Measurements from ENCODE around the gene DENND1A.

The DENND1A gene

DNA sequence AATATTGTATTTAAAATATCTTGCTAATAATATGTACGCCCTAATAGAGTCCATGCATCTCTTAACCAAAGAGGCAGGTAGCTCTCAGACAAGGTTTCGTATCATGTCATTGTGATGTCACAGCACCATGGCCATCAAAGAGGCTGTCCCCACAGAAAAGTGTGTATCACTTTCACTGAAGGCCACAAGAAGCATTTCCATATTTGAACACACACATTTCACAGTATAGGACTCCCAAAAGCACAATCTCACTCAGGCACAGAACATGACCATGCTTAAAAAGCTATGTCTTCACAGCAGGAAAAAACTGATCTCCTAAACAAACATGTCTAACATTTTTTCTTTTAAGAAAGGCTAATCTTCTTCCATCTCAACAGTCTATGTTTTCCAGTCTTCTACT is 133.8 kb downstream of the DENND1A start:
- no peak for DNase-seq (ENCODE audit: low spot score)

GRCh38 chr9:123795336-123795735 is 134.6 kb downstream of the DENND1A start:
- in situ Hi-C loops (cut with MboI; ENCODE audit: low sequenced_read_pairs, unreplicated experiment), result no loop called here
- DNase-seq (ENCODE audit: low spot score), result no peak
- TF ChIP-seq, protein P1, sequence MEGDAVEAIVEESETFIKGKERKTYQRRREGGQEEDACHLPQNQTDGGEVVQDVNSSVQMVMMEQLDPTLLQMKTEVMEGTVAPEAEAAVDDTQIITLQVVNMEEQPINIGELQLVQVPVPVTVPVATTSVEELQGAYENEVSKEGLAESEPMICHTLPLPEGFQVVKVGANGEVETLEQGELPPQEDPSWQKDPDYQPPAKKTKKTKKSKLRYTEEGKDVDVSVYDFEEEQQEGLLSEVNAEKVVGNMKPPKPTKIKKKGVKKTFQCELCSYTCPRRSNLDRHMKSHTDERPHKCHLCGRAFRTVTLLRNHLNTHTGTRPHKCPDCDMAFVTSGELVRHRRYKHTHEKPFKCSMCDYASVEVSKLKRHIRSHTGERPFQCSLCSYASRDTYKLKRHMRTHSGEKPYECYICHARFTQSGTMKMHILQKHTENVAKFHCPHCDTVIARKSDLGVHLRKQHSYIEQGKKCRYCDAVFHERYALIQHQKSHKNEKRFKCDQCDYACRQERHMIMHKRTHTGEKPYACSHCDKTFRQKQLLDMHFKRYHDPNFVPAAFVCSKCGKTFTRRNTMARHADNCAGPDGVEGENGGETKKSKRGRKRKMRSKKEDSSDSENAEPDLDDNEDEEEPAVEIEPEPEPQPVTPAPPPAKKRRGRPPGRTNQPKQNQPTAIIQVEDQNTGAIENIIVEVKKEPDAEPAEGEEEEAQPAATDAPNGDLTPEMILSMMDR (IDR thresholded peaks at IDR 0.05; ENCODE audit: borderline replicate concordance, control extremely low read depth, extremely low read depth, insufficient read depth, missing control alignments), result no peak

More for the DNA sequence above, 133.8 kb downstream of the DENND1A start:
- TF ChIP-seq, protein P1 (IDR thresholded peaks at IDR 0.05; ENCODE audit: borderline replicate concordance, control extremely low read depth, extremely low read depth, insufficient read depth, missing control alignments), result no peak
- in situ Hi-C loops (cut with MboI; ENCODE audit: low sequenced_read_pairs, unreplicated experiment), result no loop called here

DNA sequence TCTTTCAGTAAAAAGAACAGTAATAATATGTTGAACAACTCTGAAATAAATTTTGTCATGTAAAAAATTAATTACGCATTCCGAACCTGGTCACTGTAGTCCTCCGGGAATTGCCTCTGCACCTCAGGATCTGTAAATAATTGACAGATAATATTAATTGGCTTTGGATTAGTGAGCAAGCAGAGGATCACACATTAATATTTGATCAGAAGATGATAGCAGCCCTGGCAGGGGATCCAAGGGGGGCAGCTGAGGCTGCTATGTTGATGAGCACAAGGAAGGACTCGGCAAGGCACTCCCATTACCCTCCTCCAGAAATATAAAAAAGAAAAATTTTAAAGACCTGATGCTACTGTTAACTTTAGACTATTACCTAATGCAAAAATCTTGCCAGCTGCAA is 137.4 kb downstream of the DENND1A start:
- in situ Hi-C loops (cut with MboI; ENCODE audit: low sequenced_read_pairs, unreplicated experiment), result no loop called here
- no peak for DNase-seq (ENCODE audit: low spot score)

GRCh38 chr9:123789554-123790292 is 140.2 kb downstream of the DENND1A start:
- TF ChIP-seq, protein P1 (IDR thresholded peaks at IDR 0.05; ENCODE audit: borderline replicate concordance, control extremely low read depth, extremely low read depth, insufficient read depth, missing control alignments), result no peak
- in situ Hi-C loops (cut with MboI; ENCODE audit: low sequenced_read_pairs, unreplicated experiment), result no loop called here
- DNase-seq (ENCODE audit: low spot score), result no peak

More for the DNA sequence above, 137.4 kb downstream of the DENND1A start:
- TF ChIP-seq, protein P1 (IDR thresholded peaks at IDR 0.05; ENCODE audit: borderline replicate concordance, control extremely low read depth, extremely low read depth, insufficient read depth, missing control alignments), result no peak

DNA sequence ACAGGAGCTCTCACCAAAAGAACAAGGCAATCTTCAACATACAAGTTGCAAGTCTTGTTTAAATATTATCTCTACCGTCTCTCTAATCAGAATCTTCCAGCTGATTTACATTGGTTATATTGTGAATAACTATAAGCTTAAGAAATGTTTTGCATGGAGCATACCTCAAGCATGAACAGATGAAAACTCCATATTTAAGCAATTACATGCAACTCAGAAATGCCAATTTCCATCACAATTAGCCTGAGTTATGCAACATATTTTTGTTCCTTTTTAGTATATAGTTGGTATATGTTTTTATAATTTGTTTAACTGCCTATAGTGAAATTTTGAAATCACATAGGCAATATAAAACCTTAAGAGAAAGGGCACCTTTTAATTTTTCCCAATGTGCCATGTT is 142.5 kb downstream of the DENND1A start:
- TF ChIP-seq, protein P1 (IDR thresholded peaks at IDR 0.05; ENCODE audit: borderline replicate concordance, control extremely low read depth, extremely low read depth, insufficient read depth, missing control alignments), result no peak
- in situ Hi-C loops (cut with MboI; ENCODE audit: low sequenced_read_pairs, unreplicated experiment), result no loop called here
- DNase-seq (ENCODE audit: low spot score), result no peak

- in situ Hi-C loops (cut with MboI; ENCODE audit: low sequenced_read_pairs, unreplicated experiment), result no loop called here
- no peak for DNase-seq (ENCODE audit: low spot score)
- TF ChIP-seq, protein P1 (IDR thresholded peaks at IDR 0.05; ENCODE audit: borderline replicate concordance, control extremely low read depth, extremely low read depth, insufficient read depth, missing control alignments), result no peak
These were observed 145.4 kb downstream of the DENND1A start for GRCh38 chr9:123784518-123784917.
